HG03354 (cell line): ENCODE measurements around the gene PHC3.
"Not testable (repeated sequence)": the region's sequence is repeated elsewhere in the genome, so short reads cannot be mapped to it uniquely, and the experiment has no call there.

Source experiments
- ATAC-seq: cut with Tn5 transposase; IDR thresholded peaks from one replicate; pipeline ENCODE4 v1.9.1; 2021; ENCODE audit warnings: mild to moderate bottlenecking; ENCODE audit not compliant: unreplicated experiment, poor library complexity, severe bottlenecking

The PHC3 gene, protein sequence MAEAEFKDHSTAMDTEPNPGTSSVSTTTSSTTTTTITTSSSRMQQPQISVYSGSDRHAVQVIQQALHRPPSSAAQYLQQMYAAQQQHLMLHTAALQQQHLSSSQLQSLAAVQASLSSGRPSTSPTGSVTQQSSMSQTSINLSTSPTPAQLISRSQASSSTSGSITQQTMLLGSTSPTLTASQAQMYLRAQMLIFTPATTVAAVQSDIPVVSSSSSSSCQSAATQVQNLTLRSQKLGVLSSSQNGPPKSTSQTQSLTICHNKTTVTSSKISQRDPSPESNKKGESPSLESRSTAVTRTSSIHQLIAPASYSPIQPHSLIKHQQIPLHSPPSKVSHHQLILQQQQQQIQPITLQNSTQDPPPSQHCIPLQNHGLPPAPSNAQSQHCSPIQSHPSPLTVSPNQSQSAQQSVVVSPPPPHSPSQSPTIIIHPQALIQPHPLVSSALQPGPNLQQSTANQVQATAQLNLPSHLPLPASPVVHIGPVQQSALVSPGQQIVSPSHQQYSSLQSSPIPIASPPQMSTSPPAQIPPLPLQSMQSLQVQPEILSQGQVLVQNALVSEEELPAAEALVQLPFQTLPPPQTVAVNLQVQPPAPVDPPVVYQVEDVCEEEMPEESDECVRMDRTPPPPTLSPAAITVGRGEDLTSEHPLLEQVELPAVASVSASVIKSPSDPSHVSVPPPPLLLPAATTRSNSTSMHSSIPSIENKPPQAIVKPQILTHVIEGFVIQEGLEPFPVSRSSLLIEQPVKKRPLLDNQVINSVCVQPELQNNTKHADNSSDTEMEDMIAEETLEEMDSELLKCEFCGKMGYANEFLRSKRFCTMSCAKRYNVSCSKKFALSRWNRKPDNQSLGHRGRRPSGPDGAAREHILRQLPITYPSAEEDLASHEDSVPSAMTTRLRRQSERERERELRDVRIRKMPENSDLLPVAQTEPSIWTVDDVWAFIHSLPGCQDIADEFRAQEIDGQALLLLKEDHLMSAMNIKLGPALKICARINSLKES

GRCh38 chr3:170180908-170181885, at the start of gene PHC3:
Gene PHC3, minus strand, starts transcription at chr3:170181733. Its CDS starts 18 bp downstream, at chr3:170181715.
- peak; percentile 87 for ATAC-seq

GRCh38 chr3:170228093-170228766, 46.7 kb upstream of the PHC3 start:
- no peak for ATAC-seq

GRCh38 chr3:170226426-170226960, 45.0 kb upstream of the PHC3 start:
- no peak for ATAC-seq

- no peak for ATAC-seq
Observed at GRCh38 chr3:170225166-170225565, 43.6 kb upstream of the PHC3 start.

GRCh38 chr3:170222647-170223541, 41.4 kb upstream of the PHC3 start:
- peak; percentile 37 for ATAC-seq

GRCh38 chr3:170221924-170222646, 40.6 kb upstream of the PHC3 start, which contains the start of gene PRKCI:
Gene PRKCI, plus strand, starts transcription at chr3:170222424. Its CDS starts 246 bp downstream, at chr3:170222670.
- peak; percentile 93 for ATAC-seq

GRCh38 chr3:170220871-170221270, 39.3 kb upstream of the PHC3 start:
- no peak for ATAC-seq

DNA sequence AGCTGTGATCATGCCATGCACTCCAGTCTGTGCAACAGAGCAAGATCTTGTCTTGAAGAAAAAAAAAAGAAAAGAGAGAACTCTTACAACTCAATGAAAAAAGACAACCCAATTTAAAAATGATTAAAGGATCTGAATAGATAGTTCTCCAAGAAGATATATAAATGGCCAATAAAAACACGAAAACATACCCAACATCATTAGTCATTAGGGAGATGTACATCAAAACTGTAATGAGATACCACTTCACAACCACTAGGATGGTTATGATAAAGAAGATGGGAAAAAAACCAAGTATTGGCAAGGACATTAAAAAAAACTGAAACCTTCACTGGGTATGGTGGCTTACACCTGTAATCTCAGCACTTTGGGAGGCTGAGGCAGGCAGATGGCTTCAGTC, 38.3 kb upstream of the PHC3 start:
- no peak for ATAC-seq

DNA sequence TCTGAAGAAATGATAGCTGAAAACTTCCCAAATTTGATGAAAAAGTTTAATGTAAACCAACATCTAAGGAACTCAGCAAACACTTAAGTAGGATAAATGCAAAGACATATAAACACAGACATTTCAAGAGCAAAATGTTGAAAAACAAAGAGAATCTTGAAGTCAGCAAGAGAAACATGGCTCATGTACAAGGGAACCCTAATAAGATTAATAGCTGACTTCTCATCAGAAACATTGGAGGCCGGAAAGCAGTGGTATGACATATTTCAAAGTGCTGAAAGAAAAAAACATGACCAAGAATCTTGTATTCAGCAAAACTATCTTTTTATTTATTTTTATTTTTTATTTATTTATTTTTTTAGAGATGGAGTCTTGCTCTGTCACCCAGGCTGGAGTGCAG, 30.1 kb upstream of the PHC3 start:
- no peak for ATAC-seq

DNA sequence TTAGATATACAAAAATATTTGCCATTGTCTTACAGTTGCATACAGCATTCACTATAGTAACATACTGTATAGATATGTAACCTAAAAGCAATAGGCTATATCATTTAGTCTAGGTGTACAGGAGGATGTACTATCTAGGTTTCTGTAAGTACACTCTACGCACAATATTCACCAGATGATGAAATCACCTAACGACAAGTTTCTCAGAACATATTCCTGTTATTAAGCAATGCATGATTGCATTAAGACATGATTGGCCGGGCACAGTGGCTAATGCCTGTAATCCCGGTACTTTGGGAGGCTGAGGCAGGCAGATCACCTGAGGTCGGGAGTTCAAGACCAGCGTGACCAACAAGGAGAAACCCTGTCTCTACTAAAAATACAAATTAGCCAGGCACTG, 26.2 kb upstream of the PHC3 start:
- ATAC-seq: no peak

- ATAC-seq: not testable (repeated sequence)
Observed at GRCh38 chr3:170206164-170206762, 24.7 kb upstream of the PHC3 start.

- no peak for ATAC-seq
Observed at GRCh38 chr3:170205302-170205701, 23.8 kb upstream of the PHC3 start.

- no peak for ATAC-seq
Observed at GRCh38 chr3:170204509-170204908, 23.0 kb upstream of the PHC3 start.

DNA sequence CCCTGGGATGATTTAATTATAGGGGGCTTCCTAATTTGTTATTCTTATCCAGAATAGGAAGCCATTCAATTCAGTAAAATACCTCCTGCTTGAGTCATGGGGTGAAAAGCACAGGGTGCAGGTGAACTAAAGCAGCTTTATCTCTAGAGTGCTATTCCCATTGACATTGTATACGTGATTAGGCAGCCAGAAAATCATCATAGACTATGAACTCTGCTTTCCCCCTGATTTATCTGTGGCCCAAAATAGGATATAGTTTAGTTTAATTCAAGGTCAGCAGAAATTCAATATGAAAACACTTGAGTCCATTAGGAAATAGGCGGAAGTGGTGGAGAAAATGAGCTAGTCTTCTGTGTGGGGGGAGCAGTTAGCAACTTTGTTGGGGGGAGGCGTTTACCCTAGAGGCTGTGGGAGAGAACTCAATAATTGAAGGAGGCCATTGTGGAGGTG, 22.5 kb upstream of the PHC3 start:
- no peak for ATAC-seq

- no peak for ATAC-seq
Observed at GRCh38 chr3:170203457-170203856, 21.9 kb upstream of the PHC3 start.

DNA sequence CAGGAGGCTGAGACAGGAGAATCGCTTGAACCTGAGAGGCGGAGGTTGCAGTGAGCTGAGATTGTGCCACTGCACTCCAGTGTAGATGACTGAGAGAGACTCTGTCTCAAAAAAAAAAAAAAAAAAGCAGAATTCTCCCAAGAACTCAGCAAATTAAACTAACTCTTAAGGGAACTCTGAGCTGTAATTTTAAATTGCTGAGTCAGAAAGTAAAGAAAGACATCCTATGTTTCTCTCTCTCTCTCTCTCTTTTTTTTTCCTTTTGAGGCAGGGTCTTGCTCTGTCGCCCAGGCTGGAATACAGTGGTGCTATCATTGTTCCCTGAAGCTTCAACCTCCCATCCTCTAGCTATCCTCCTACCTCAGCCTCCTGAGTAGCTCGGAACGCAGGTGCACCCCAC, 20.0 kb upstream of the PHC3 start:
- no peak for ATAC-seq

- no peak for ATAC-seq
Observed at GRCh38 chr3:170200987-170201386, 19.5 kb upstream of the PHC3 start.
